GM06990 (cell line): ENCODE data around the gene BMPR2.
"Not testable (repeated sequence)": the region's sequence is repeated elsewhere in the genome, so short reads cannot be mapped to it uniquely, and the experiment has no call there.

Source experiments
- DNase-seq: peaks from one replicate; pipeline ENCODE4 v3.0.0-alpha.2; 2011; ENCODE audit not compliant: insufficient read length; ENCODE audit errors: extremely low read depth
- H3K27me3 ChIP-seq: replicated peaks from 2 replicates; pipeline ENCODE4 v1.6.0; 2011; ENCODE audit warnings: low read length; ENCODE audit not compliant: control insufficient read depth, insufficient read depth
- H3K36me3 ChIP-seq: 2 replicates; pipeline ENCODE4 v1.5.1; 2011; ENCODE audit warnings: low read length; ENCODE audit not compliant: control insufficient read depth, insufficient read depth
- H3K4me3 ChIP-seq: replicated peaks from 2 replicates; pipeline ENCODE4 v1.5.1; 2011; ENCODE audit warnings: low read depth, mild to moderate bottlenecking, control low read depth, low read length
- CTCF ChIP-seq: IDR thresholded peaks from 2 replicates; pipeline ENCODE4 v1.5.1; 2011; ENCODE audit warnings: low read length, control low read depth, mild to moderate bottlenecking, inconsistent platforms; ENCODE audit not compliant: insufficient read depth, poor library complexity, severe bottlenecking

Gene BMPR2

GRCh38 chr2:202491514-202491913, 115.4 kb downstream of the BMPR2 start:
- H3K4me3 ChIP-seq, result no peak overlapping the region
- H3K27me3 ChIP-seq, result no peaks in the 10 kb centered on the region
- DNase-seq, result no peak
- TF ChIP-seq CTCF, result no peak
- H3K36me3 ChIP-seq, result no peaks in the 10 kb centered on the region

- TF ChIP-seq CTCF, result no peak
Measured at GRCh38 chr2:202494300-202495229, 118.4 kb downstream of the BMPR2 start.

GRCh38 chr2:202495230-202495604, 119.1 kb downstream of the BMPR2 start:
- no peaks in the 10 kb centered on the region for H3K36me3 ChIP-seq
- no peak for DNase-seq
- no peak overlapping the region for H3K4me3 ChIP-seq
- no peak for TF ChIP-seq CTCF
- H3K27me3 ChIP-seq, result no peaks in the 10 kb centered on the region

More at GRCh38 chr2:202494300-202495229, 118.4 kb downstream of the BMPR2 start:
- no peaks in the 10 kb centered on the region for H3K36me3 ChIP-seq
- DNase-seq, result no peak
- H3K4me3 ChIP-seq, result no peak overlapping the region
- H3K27me3 ChIP-seq, result no peaks in the 10 kb centered on the region

- H3K36me3 ChIP-seq, DNase-seq, H3K4me3 ChIP-seq, H3K27me3 ChIP-seq: not testable (repeated sequence)
Measured at GRCh38 chr2:202496835-202497472, 120.8 kb downstream of the BMPR2 start.

GRCh38 chr2:202497473-202497866, 121.3 kb downstream of the BMPR2 start:
- H3K4me3 ChIP-seq, DNase-seq, H3K36me3 ChIP-seq, H3K27me3 ChIP-seq: not testable (repeated sequence)

- DNase-seq, H3K27me3 ChIP-seq, H3K4me3 ChIP-seq, H3K36me3 ChIP-seq: not testable (repeated sequence)
Measured at GRCh38 chr2:202499841-202500240, 123.7 kb downstream of the BMPR2 start.

GRCh38 chr2:202503276-202503675, 127.1 kb downstream of the BMPR2 start:
- H3K36me3 ChIP-seq, H3K27me3 ChIP-seq, H3K4me3 ChIP-seq, DNase-seq: not testable (repeated sequence)
